Upper lobe of left lung (tissue), 6 donors: ENCODE data around the gene ATXN7L2. TPM values are rescaled to one million over a fixed set of nuclear protein-coding genes. Genes with fewer than 3 reads are reported as not detected.

Experiments used
- ATAC-seq, 2 donors: fragments of 200-7000 bp; cut with Tn5 transposase; one replicate each; pipeline ENCODE4 v1.9.1; 2022; ENCODE audit warnings: mild to moderate bottlenecking in 2 of 2, moderate library complexity in 2 of 2; ENCODE audit not compliant: low FRiP score in 2 of 2
- DNase-seq, 2 donors: peaks; one replicate each; pipeline ENCODE4 v3.0.0-alpha.2; 2019 to 2020
- H3K27ac ChIP-seq, 4 donors: fragments of 200-600 bp; sonication (generic); one replicate each; pipeline ENCODE4 v1.5.1; 2016 to 2019
- H3K27me3 ChIP-seq, 4 donors: fragments of 200-600 bp; sonication (generic); one replicate each; pipeline ENCODE4 v1.5.1; 2017 to 2019
- H3K36me3 ChIP-seq, 4 donors: fragments of 200-600 bp; sonication (generic); one replicate each; pipeline ENCODE4 v1.5.1; 2016 to 2019
- H3K4me1 ChIP-seq, 4 donors: fragments of 200-600 bp; sonication (generic); one replicate each; pipeline ENCODE4 v1.5.1; 2018 to 2019
- H3K4me3 ChIP-seq, 4 donors: fragments of 200-600 bp; sonication (generic); one replicate each; pipeline ENCODE4 v1.5.1; 2017 to 2019; ENCODE audit warnings: mild to moderate bottlenecking in 2 of 4, moderate library complexity in 1 of 4
- H3K9me3 ChIP-seq, 4 donors: fragments of 200-600 bp; sonication (generic); one replicate each; pipeline ENCODE4 v1.5.1; 2018 to 2019
- CTCF ChIP-seq, 6 experiments: fragments of 450-650 bp in 4 of 6; fragments of 200-600 bp in 2 of 6; sonication (generic) in 2 of 6; IDR thresholded peaks; one replicate each; pipeline ENCODE4 v1.5.1; 2016 to 2019; ENCODE audit warnings: antibody characterized with exemption in 6 of 6
- EP300 ChIP-seq, 4 donors: sonication (generic); formaldehyde crosslinking; IDR thresholded peaks; one replicate each; pipeline ENCODE4 v1.5.1; 2017; ENCODE audit warnings: antibody characterized with exemption in 4 of 4, control low read depth in 2 of 4
- POLR2A ChIP-seq, 4 donors: fragments of 450-650 bp; IDR thresholded peaks; one replicate each; pipeline ENCODE4 v1.5.1; 2016 to 2017; ENCODE audit warnings: antibody characterized with exemption in 4 of 4, mild to moderate bottlenecking in 2 of 4
- POLR2AphosphoS5 ChIP-seq, 2 donors: sonication (generic); formaldehyde crosslinking; IDR thresholded peaks; one replicate each; pipeline ENCODE4 v1.5.1; 2017; ENCODE audit warnings: antibody characterized with exemption in 2 of 2
- WGBS, 2 donors: methylation state at CpG; one replicate each; pipeline ENCODE4 v1.1.5; 2017 to 2018; 5-methylcytosine and 5-hydroxymethylcytosine counted together
- total RNA-seq, 6 donors: library from RNA; depleted of rRNA in 4 of 6; stranded (reverse); fragments of >200 nt in 4 of 6; gene quantifications; one replicate each; pipeline versions ENCODE4 v1.1.0 to v1.2.1, GENCODE V29; 2016 to 2021
- donor health status: DM: no; HTN: no; CAD: no; lungs with moderate emphysema.
- donor health status: DM: no; HTN: yes; CAD: no; lungs with severe emphysema.

The ATXN7L2 gene
- total RNA-seq, 6 donors from 2014 or later, result 2.3 to 19.9 (median 5.3) TPM

DNA sequence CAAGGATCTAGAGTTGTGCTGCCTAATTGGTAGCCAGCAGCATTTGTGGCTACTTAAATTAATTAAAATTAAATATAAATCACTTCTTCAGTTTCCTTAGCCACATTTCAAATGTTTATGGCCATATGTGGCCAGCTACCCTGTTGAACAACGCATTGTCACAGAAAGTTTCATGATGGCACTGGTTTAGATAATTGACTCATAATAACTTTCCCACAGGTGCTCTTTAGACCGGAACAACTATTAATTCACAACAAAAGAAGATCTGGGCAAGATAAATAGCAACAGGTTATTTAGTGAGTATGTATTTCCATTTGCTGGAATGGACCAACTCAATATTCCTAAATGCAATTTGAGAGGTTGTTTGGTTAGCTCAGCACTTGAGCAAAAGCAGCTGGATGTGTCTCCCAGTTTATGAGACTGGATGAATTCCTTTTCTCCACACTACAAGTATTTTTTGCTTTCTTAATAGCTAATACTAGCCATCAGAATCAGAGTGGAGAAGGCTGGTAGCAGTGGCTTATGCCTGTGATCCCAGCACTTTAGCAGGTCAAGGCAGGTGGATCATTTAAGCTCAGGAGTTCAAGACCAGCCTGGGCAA lies 29.5 kb downstream of the ATXN7L2 start:
- H3K27ac ChIP-seq, result no peak overlapping the region
- H3K4me3 ChIP-seq, result no peak overlapping the region
- no peaks in the 10 kb centered on the region for H3K27me3 ChIP-seq
- ATAC-seq (no peak), DNase-seq (no peak)
- WGBS, 2 donors, result 80 to 86% methylated on average over 2 of the region's 2 CpGs
- no peaks in the 10 kb centered on the region for H3K9me3 ChIP-seq
- H3K36me3 ChIP-seq, result no peaks in the 10 kb centered on the region
- TF ChIP-seq POLR2A (IDR thresholded peaks at IDR 0.05), result no peak
- TF ChIP-seq POLR2AphosphoS5 (IDR thresholded peaks at IDR 0.05), result no peak
- TF ChIP-seq EP300 (IDR thresholded peaks at IDR 0.05), result no peak
- no peak for TF ChIP-seq CTCF (IDR thresholded peaks at IDR 0.05)
- peaks cover 12 to 23% (median 15%) of the 10 kb centered on the region in 4 donors for H3K4me1 ChIP-seq

GRCh38 chr1:109514846-109515245 lies 31.1 kb downstream of the ATXN7L2 start:
- Histone ChIP-seq H3K4me3 (no peak overlapping the region), H3K4me1 (peaks cover 6 to 10% (median 9%) of the 10 kb centered on the region in 4 donors), H3K27ac (no peak overlapping the region), H3K9me3 (no peaks in the 10 kb centered on the region), H3K27me3 (no peaks in the 10 kb centered on the region), H3K36me3 (no peaks in the 10 kb centered on the region)
- DNase-seq (no peak), ATAC-seq (no peak)
- WGBS, 2 donors, result 55 to 58% methylated on average over 3 of the region's 3 CpGs
- no peak for TF ChIP-seq POLR2A (IDR thresholded peaks at IDR 0.05)
- no peak for TF ChIP-seq POLR2AphosphoS5 (IDR thresholded peaks at IDR 0.05)
- no peak for TF ChIP-seq EP300 (IDR thresholded peaks at IDR 0.05)
- no peak for TF ChIP-seq CTCF (IDR thresholded peaks at IDR 0.05)

GRCh38 chr1:109516872-109517271 lies 33.2 kb downstream of the ATXN7L2 start:
- Histone ChIP-seq H3K27ac (no peak overlapping the region), H3K4me1 (no peaks in the 10 kb centered on the region), H3K36me3 (no peaks in the 10 kb centered on the region), H3K9me3 (no peaks in the 10 kb centered on the region), H3K4me3 (no peak overlapping the region), H3K27me3 (no peaks in the 10 kb centered on the region)
- no peak for ATAC-seq
- 83 to 87% methylated on average over 5 of the region's 5 CpGs for WGBS, 2 donors
- no peak for DNase-seq
- no peak for TF ChIP-seq POLR2A (IDR thresholded peaks at IDR 0.05)
- no peak for TF ChIP-seq CTCF (IDR thresholded peaks at IDR 0.05)
- no peak for TF ChIP-seq EP300 (IDR thresholded peaks at IDR 0.05)
- TF ChIP-seq POLR2AphosphoS5 (IDR thresholded peaks at IDR 0.05), result no peak

DNA sequence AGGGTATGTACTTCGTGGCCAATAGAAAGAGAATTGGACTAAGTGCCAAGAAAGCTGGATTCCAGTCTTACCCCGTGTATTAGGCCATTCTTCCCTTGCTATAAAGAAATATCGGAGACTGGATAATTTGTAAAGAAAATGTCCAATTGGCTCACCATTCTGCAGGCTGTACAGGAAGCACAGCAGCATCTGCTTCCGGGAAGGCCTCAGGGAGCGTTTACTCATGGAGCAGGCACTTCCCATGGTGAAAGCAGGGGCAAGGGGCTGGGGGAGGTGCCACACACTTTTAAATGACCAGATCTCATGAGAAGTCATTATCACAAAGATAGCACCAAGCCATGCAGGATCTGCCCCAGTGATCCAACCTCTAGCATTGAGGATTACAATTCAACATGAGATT lies 33.6 kb downstream of the ATXN7L2 start:
- Histone ChIP-seq H3K27me3 (no peaks in the 10 kb centered on the region), H3K9me3 (no peaks in the 10 kb centered on the region), H3K27ac (no peak overlapping the region), H3K36me3 (no peaks in the 10 kb centered on the region), H3K4me3 (no peak overlapping the region), H3K4me1 (no peaks in the 10 kb centered on the region)
- WGBS, 2 donors, result 86 to 87% methylated on average over 5 of the region's 5 CpGs
- ATAC-seq, result no peak
- TF ChIP-seq POLR2A (IDR thresholded peaks at IDR 0.05) (no peak), POLR2AphosphoS5 (IDR thresholded peaks at IDR 0.05) (no peak), EP300 (IDR thresholded peaks at IDR 0.05) (no peak), CTCF (IDR thresholded peaks at IDR 0.05) (no peak)
- DNase-seq, result no peak
